Activated naive CD8-positive, alpha-beta T cell treated with anti-CD3 and anti-CD28 coated beads, Interleukin-2, amount 10 ng/mL, durations not matched to agents 7 days and 5 days (primary cell): ENCODE results near the gene CREB3L1. TPM values are rescaled to one million over a fixed set of nuclear protein-coding genes. Genes with fewer than 3 reads are reported as not detected.

Source experiments
- ATAC-seq: fragments of 150-1000 bp; cut with Tn5 transposase; one replicate; pipeline ENCODE4 v1.10.0; 2021; ENCODE audit warnings: low read depth, moderate library complexity
- POLR2A ChIA-PET: fragments of 350-600 bp; sonication (Branson Sonifier 250); formaldehyde crosslinking; loops from one replicate; lab custom pipeline; 2021; ENCODE audit warnings: antibody characterized with exemption; lab: Charles Lee
- DNase-seq: peaks from one replicate; pipeline ENCODE4 v3.0.0; 2021
- H3K27ac Mint-ChIP-seq: one replicate; pipeline ENCODE4 v1.8.0; 2022; ENCODE audit warnings: mild to moderate bottlenecking, mixed read lengths
- H3K27me3 Mint-ChIP-seq: one replicate; pipeline ENCODE4 v1.8.0; 2022; ENCODE audit warnings: mild to moderate bottlenecking, moderate library complexity, mixed read lengths
- H3K36me3 Mint-ChIP-seq: one replicate; pipeline ENCODE4 v1.8.0; 2021; ENCODE audit warnings: mild to moderate bottlenecking, mixed read lengths
- H3K4me1 Mint-ChIP-seq: one replicate; pipeline ENCODE4 v1.8.0; 2021; ENCODE audit warnings: mixed read lengths
- H3K4me3 Mint-ChIP-seq: one replicate; pipeline ENCODE4 v1.8.0; 2022; ENCODE audit warnings: mild to moderate bottlenecking, moderate library complexity, mixed read lengths
- H3K9me3 Mint-ChIP-seq: one replicate; pipeline ENCODE4 v1.8.0; 2021; ENCODE audit warnings: mixed read lengths
- total RNA-seq, 2 experiments: library from RNA; stranded (reverse); gene quantifications; one replicate each; pipeline ENCODE4 v1.2.3, GENCODE V29; 2021

The CREB3L1 gene
- total RNA-seq, 2 experiments from 2014 or later = not detected

- Mint-ChIP-seq H3K27ac (peak overlapping the region; percentile 68), H3K4me3 (no peak overlapping the region)
- DNase-seq = no peak
Observed at GRCh38 chr11:46357483-46357936, 80.0 kb downstream of the CREB3L1 start.

GRCh38 chr11:46359953-46360352, 82.5 kb downstream of the CREB3L1 start:
- Mint-ChIP-seq H3K27ac (no peak overlapping the region), H3K9me3 (no peaks in the 10 kb centered on the region), H3K27me3 (no peaks in the 10 kb centered on the region), H3K4me3 (no peak overlapping the region), H3K4me1 (peaks cover 29% of the 10 kb centered on the region), H3K36me3 (peaks cover 8% of the 10 kb centered on the region)
- POLR2A ChIA-PET = interaction anchor here (2.9 to 3.9 kb wide), 2 partner anchors 7 to 11 kb away, joined by 13 to 18 read pairs; no protein-coding TSS in a partner anchor
- no peak for DNase-seq
- no peak for ATAC-seq

More at GRCh38 chr11:46357483-46357936, 80.0 kb downstream of the CREB3L1 start:
- no peaks in the 10 kb centered on the region for H3K27me3 Mint-ChIP-seq
- H3K4me1 Mint-ChIP-seq = peaks cover 41% of the 10 kb centered on the region
- peaks cover 10% of the 10 kb centered on the region for H3K36me3 Mint-ChIP-seq
- POLR2A ChIA-PET = interaction anchor here (1.5 kb wide), 1 partner anchor 10 kb away, joined by 3 read pairs; the partner anchor contains the start of gene DGKZ
- ATAC-seq = no peak
- H3K9me3 Mint-ChIP-seq = no peaks in the 10 kb centered on the region

- no peaks in the 10 kb centered on the region for H3K27me3 Mint-ChIP-seq
- peak overlapping the region; percentile 88 for H3K27ac Mint-ChIP-seq
- POLR2A ChIA-PET = interaction anchor here (0.9 to 3.9 kb wide), 6 partner anchors 8 to 339 kb away, joined by 3 to 18 read pairs (median 4); partner anchors contain the start of genes ARHGAP1, DGKZ and ZNF408
- peak overlapping the region; percentile 86 for H3K4me3 Mint-ChIP-seq
- ATAC-seq (no peak), DNase-seq (no peak)
- no peaks in the 10 kb centered on the region for H3K9me3 Mint-ChIP-seq
- H3K36me3 Mint-ChIP-seq = peaks cover 8% of the 10 kb centered on the region
- peaks cover 31% of the 10 kb centered on the region for H3K4me1 Mint-ChIP-seq
Observed at GRCh38 chr11:46360878-46361277, 83.4 kb downstream of the CREB3L1 start.

GRCh38 chr11:46361283-46362155, 84.1 kb downstream of the CREB3L1 start:
- Mint-ChIP-seq H3K36me3 (peaks cover 4% of the 10 kb centered on the region), H3K27me3 (no peaks in the 10 kb centered on the region), H3K4me1 (peaks cover 28% of the 10 kb centered on the region), H3K27ac (peak overlapping the region; percentile 88), H3K4me3 (peak overlapping the region; percentile 86), H3K9me3 (no peaks in the 10 kb centered on the region)
- POLR2A ChIA-PET = interaction anchor here (0.7 to 3.9 kb wide), 7 partner anchors 9 to 339 kb away, joined by 3 to 18 read pairs (median 3); partner anchors contain the start of genes ARHGAP1, DGKZ and ZNF408
- peak; percentile 66 for DNase-seq
- peak; percentile 93 for ATAC-seq

GRCh38 chr11:46362156-46363030, 84.9 kb downstream of the CREB3L1 start:
- H3K9me3 Mint-ChIP-seq = no peaks in the 10 kb centered on the region
- POLR2A ChIA-PET = interaction anchor here (1.1 to 3.9 kb wide), 4 partner anchors 10 to 119 kb away, joined by 3 to 18 read pairs (median 8); no protein-coding TSS in a partner anchor
- no peak for DNase-seq
- peak overlapping the region; percentile 88 for H3K27ac Mint-ChIP-seq
- no peak for ATAC-seq
- no peaks in the 10 kb centered on the region for H3K36me3 Mint-ChIP-seq
- no peaks in the 10 kb centered on the region for H3K27me3 Mint-ChIP-seq
- H3K4me1 Mint-ChIP-seq = peaks cover 25% of the 10 kb centered on the region
- peak overlapping the region; percentile 86 for H3K4me3 Mint-ChIP-seq

- ATAC-seq = no peak
- no peaks in the 10 kb centered on the region for H3K27me3 Mint-ChIP-seq
- H3K4me3 Mint-ChIP-seq = peak overlapping the region; percentile 58
- no peaks in the 10 kb centered on the region for H3K9me3 Mint-ChIP-seq
- POLR2A ChIA-PET = interaction anchor here (1.1 to 3.9 kb wide), 2 partner anchors 10 to 17 kb away, joined by 3 to 18 read pairs; no protein-coding TSS in a partner anchor
- DNase-seq = no peak
- H3K27ac Mint-ChIP-seq = peak overlapping the region; percentile 81
- H3K4me1 Mint-ChIP-seq = peaks cover 22% of the 10 kb centered on the region
- H3K36me3 Mint-ChIP-seq = no peaks in the 10 kb centered on the region
Observed at GRCh38 chr11:46363031-46363407, 85.6 kb downstream of the CREB3L1 start.

GRCh38 chr11:46363455-46364005, 86.1 kb downstream of the CREB3L1 start:
- no peak overlapping the region for H3K4me3 Mint-ChIP-seq
- POLR2A ChIA-PET = interaction anchor here (3.9 kb wide), 1 partner anchor 11 kb away, joined by 18 read pairs; no protein-coding TSS in a partner anchor
- H3K36me3 Mint-ChIP-seq = peaks cover 3% of the 10 kb centered on the region
- no peak overlapping the region for H3K27ac Mint-ChIP-seq
- H3K9me3 Mint-ChIP-seq = no peaks in the 10 kb centered on the region
- ATAC-seq (no peak), DNase-seq (no peak)
- H3K4me1 Mint-ChIP-seq = peaks cover 22% of the 10 kb centered on the region
- no peaks in the 10 kb centered on the region for H3K27me3 Mint-ChIP-seq

GRCh38 chr11:46364056-46364455, 86.6 kb downstream of the CREB3L1 start:
- POLR2A ChIA-PET = interaction anchor here (3.9 kb wide), 1 partner anchor 12 kb away, joined by 18 read pairs; no protein-coding TSS in a partner anchor
- H3K4me1 Mint-ChIP-seq = peaks cover 22% of the 10 kb centered on the region
- H3K36me3 Mint-ChIP-seq = peaks cover 4% of the 10 kb centered on the region
- H3K4me3 Mint-ChIP-seq = no peak overlapping the region
- H3K27ac Mint-ChIP-seq = no peak overlapping the region
- no peak for DNase-seq
- ATAC-seq = no peak
- H3K9me3 Mint-ChIP-seq = no peaks in the 10 kb centered on the region
- H3K27me3 Mint-ChIP-seq = no peaks in the 10 kb centered on the region

GRCh38 chr11:46364791-46365190, 87.3 kb downstream of the CREB3L1 start:
- peak overlapping the region; percentile 2 for H3K27ac Mint-ChIP-seq
- ATAC-seq (no peak), DNase-seq (no peak)
- H3K4me1 Mint-ChIP-seq = peaks cover 23% of the 10 kb centered on the region
- peaks cover 9% of the 10 kb centered on the region for H3K36me3 Mint-ChIP-seq
- H3K9me3 Mint-ChIP-seq = no peaks in the 10 kb centered on the region
- H3K27me3 Mint-ChIP-seq = no peaks in the 10 kb centered on the region
- no peak overlapping the region for H3K4me3 Mint-ChIP-seq
- POLR2A ChIA-PET = interaction anchor here (0.8 to 2.4 kb wide), 3 partner anchors 12 to 19 kb away, joined by 3 to 11 read pairs (median 3); no protein-coding TSS in a partner anchor

- Mint-ChIP-seq H3K4me1 (peaks cover 16% of the 10 kb centered on the region), H3K27ac (no peak overlapping the region), H3K9me3 (no peaks in the 10 kb centered on the region), H3K36me3 (peaks cover 9% of the 10 kb centered on the region), H3K4me3 (no peak overlapping the region), H3K27me3 (no peaks in the 10 kb centered on the region)
- DNase-seq (no peak), ATAC-seq (no peak)
- POLR2A ChIA-PET = interaction anchor here (1.4 to 2.4 kb wide), 3 partner anchors 15 to 20 kb away, joined by 3 to 11 read pairs (median 6); no protein-coding TSS in a partner anchor
Observed at GRCh38 chr11:46366260-46366659, 88.8 kb downstream of the CREB3L1 start.

GRCh38 chr11:46366661-46367161, 89.2 kb downstream of the CREB3L1 start:
- H3K27me3 Mint-ChIP-seq = no peaks in the 10 kb centered on the region
- H3K36me3 Mint-ChIP-seq = peaks cover 9% of the 10 kb centered on the region
- H3K9me3 Mint-ChIP-seq = no peaks in the 10 kb centered on the region
- DNase-seq (no peak), ATAC-seq (no peak)
- H3K4me1 Mint-ChIP-seq = peaks cover 15% of the 10 kb centered on the region
- POLR2A ChIA-PET = interaction anchor here (0.6 to 2.4 kb wide), 3 partner anchors 15 to 88 kb away, joined by 3 to 11 read pairs (median 6); no protein-coding TSS in a partner anchor
- H3K4me3 Mint-ChIP-seq = no peak overlapping the region
- no peak overlapping the region for H3K27ac Mint-ChIP-seq
